H1 (cell line): ENCODE measurements around the gene UBE2E1.

Experiments
- KDM5A ChIP-seq: fragments of 200-600 bp; IDR thresholded peaks from 2 replicates; pipeline ENCODE4 v1.7.1; 2012; ENCODE audit warnings: mild to moderate bottlenecking, low read length, inconsistent platforms, mixed read lengths
- POLR2A ChIP-seq, 2 experiments: IDR thresholded peaks; 1 replicate in 1 of 2; 2 replicates in 1 of 2; pipeline ENCODE4 v1.6.1; 2011; ENCODE audit warnings: low read depth in 2 of 2, low read length in 2 of 2, mild to moderate bottlenecking in 2 of 2; ENCODE audit errors: control extremely low read depth in 1 of 2
- POLR2AphosphoS5 ChIP-seq: IDR thresholded peaks from 2 replicates; pipeline ENCODE4 v1.6.1; 2011; ENCODE audit warnings: low read depth, low read length
- RAD21 ChIP-seq, 2 experiments: IDR thresholded peaks in 1 of 2; conservative IDR thresholded peaks in 1 of 2; 2 replicates each; pipeline ENCODE4 v1.6.1; 2011; ENCODE audit warnings: low read depth in 2 of 2, low read length in 2 of 2, improper control_type of control experiment in 1 of 2, inconsistent platforms in 1 of 2, mild to moderate bottlenecking in 1 of 2, moderate library complexity in 1 of 2
- RFX5 ChIP-seq: IDR thresholded peaks from 2 replicates; pipeline ENCODE4 v1.6.1; 2011; ENCODE audit warnings: low read depth, low read length, improper control_type of control experiment, borderline replicate concordance
- SP2 ChIP-seq: IDR thresholded peaks from 2 replicates; pipeline ENCODE4 v1.6.1; 2012; ENCODE audit warnings: mild to moderate bottlenecking, low read length, inconsistent platforms
- TCF12 ChIP-seq: IDR thresholded peaks from 2 replicates; pipeline ENCODE4 v1.6.1; 2011; ENCODE audit warnings: low read depth, mild to moderate bottlenecking, low read length
- YY1 ChIP-seq: IDR thresholded peaks from 2 replicates; pipeline ENCODE4 v1.6.1; 2011; ENCODE audit warnings: low read depth, mild to moderate bottlenecking, low read length
- TF ChIP-seq, protein P1 (sequence below), 3 experiments: IDR thresholded peaks; 1 replicate in 2 of 3; 2 replicates in 1 of 3; pipeline versions ENCODE4 v1.5.1 to v1.6.1; 2011; ENCODE audit warnings: low read length in 3 of 3, mild to moderate bottlenecking in 3 of 3, inconsistent platforms in 2 of 3, low read depth in 1 of 3, moderate library complexity in 1 of 3; ENCODE audit not compliant: insufficient read depth in 1 of 3; ENCODE audit errors: control extremely low read depth in 1 of 3
- TF ChIP-seq, protein P2 (sequence below): IDR thresholded peaks from 2 replicates; pipeline ENCODE4 v1.6.1; 2012; ENCODE audit warnings: inconsistent platforms
- TF ChIP-seq, protein P3 (sequence below): IDR thresholded peaks from 2 replicates; pipeline ENCODE4 v1.6.1; 2011; ENCODE audit warnings: low read depth, mild to moderate bottlenecking, low read length; ENCODE audit not compliant: insufficient read depth
- TF ChIP-seq, protein P4 (sequence below): IDR thresholded peaks from 2 replicates; pipeline ENCODE4 v1.6.1; 2011; ENCODE audit warnings: low read length, improper control_type of control experiment

DNA sequence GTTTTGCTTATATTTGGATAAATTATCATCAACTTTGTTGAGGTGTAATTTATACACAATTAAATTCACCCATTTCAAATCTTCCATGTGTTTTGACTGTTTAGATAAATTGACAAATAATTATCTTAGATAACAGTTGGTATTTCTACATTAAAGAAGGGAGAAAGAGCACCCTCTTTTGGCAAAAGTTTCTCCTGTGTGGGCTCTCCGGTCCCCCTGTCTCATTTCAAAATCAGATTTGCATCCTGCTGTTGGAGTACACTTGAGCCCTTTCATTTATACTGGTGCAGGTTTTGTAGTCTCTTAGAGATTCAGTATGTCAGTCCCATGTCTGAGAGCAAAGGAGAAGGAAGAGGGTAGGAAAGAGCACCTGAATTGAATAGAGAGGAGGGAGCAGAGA lies 61.6 kb downstream of the UBE2E1 start:
- TF ChIP-seq YY1 (no peak), RFX5 (no peak), POLR2AphosphoS5 (no peak), POLR2A (IDR thresholded peaks at IDR 0.05; ENCODE audit: control extremely low read depth in 1 of 2, low read depth in 2 of 2, low read length in 2 of 2) (no peak), TCF12 (no peak), SP2 (no peak), KDM5A (no peak), RAD21 (IDR thresholded peaks at IDR 0.05 in 1 of 2, conservative IDR thresholded peaks at IDR 0.05 in 1 of 2; ENCODE audit: low read depth in 2 of 2, low read length in 2 of 2) (peak; percentile 13 to 19; a peak in 2 of 4 replicates)
- TF ChIP-seq, protein P1, sequence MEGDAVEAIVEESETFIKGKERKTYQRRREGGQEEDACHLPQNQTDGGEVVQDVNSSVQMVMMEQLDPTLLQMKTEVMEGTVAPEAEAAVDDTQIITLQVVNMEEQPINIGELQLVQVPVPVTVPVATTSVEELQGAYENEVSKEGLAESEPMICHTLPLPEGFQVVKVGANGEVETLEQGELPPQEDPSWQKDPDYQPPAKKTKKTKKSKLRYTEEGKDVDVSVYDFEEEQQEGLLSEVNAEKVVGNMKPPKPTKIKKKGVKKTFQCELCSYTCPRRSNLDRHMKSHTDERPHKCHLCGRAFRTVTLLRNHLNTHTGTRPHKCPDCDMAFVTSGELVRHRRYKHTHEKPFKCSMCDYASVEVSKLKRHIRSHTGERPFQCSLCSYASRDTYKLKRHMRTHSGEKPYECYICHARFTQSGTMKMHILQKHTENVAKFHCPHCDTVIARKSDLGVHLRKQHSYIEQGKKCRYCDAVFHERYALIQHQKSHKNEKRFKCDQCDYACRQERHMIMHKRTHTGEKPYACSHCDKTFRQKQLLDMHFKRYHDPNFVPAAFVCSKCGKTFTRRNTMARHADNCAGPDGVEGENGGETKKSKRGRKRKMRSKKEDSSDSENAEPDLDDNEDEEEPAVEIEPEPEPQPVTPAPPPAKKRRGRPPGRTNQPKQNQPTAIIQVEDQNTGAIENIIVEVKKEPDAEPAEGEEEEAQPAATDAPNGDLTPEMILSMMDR (IDR thresholded peaks at IDR 0.05; ENCODE audit: control extremely low read depth in 1 of 3, insufficient read depth in 1 of 3, low read depth in 1 of 3, low read length in 3 of 3): no peak; a peak in 1 of 4 replicates
- TF ChIP-seq, protein P2, sequence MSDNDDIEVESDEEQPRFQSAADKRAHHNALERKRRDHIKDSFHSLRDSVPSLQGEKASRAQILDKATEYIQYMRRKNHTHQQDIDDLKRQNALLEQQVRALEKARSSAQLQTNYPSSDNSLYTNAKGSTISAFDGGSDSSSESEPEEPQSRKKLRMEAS: no peak
- TF ChIP-seq, protein P3, sequence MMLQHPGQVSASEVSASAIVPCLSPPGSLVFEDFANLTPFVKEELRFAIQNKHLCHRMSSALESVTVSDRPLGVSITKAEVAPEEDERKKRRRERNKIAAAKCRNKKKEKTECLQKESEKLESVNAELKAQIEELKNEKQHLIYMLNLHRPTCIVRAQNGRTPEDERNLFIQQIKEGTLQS: no peak
- TF ChIP-seq, protein P4, sequence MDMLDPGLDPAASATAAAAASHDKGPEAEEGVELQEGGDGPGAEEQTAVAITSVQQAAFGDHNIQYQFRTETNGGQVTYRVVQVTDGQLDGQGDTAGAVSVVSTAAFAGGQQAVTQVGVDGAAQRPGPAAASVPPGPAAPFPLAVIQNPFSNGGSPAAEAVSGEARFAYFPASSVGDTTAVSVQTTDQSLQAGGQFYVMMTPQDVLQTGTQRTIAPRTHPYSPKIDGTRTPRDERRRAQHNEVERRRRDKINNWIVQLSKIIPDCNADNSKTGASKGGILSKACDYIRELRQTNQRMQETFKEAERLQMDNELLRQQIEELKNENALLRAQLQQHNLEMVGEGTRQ: no peak
